NCI-H2196 (cell line): ENCODE data around the gene C9orf50.
"Not testable (repeated sequence)": the region's sequence is repeated elsewhere in the genome, so short reads cannot be mapped to it uniquely, and the experiment has no call there.

ENCODE experiments used
- DNase-seq: peaks from one replicate; lab custom pipeline; 2025; ENCODE audit not compliant: unreplicated experiment; lab: John Stamatoyannopoulos, UW

Gene C9orf50

DNA sequence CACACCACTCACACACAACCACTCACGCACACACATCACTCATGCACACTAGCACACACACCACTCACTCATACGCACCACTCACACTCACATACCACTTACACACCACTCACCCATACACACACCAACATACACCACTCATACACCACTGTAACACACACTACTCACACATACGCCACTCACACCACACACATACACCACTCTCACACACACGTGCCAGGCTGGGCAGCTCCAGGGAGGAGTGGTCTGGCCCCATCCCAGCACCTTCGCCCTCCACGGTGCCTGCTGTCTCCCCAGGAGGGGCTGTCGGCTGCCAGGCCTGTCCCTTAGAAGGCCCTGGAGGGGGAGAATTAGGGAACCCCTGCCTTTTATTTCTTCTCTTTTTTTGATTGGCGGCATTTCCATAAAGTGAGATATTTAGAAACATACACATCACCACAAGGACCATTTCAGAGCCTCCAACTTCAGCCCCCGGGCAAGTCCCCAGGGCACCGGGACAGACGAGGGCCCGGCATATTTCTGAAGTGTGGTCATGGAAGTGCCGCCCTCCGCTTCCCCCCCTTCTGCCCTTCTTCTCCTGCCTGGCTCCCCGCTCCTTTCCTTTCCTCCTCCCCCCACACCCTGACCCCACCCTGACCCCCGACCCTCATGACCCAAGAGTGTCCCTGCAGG, 27.3 kb upstream of the C9orf50 start:
- DNase-seq, result no peak

DNA sequence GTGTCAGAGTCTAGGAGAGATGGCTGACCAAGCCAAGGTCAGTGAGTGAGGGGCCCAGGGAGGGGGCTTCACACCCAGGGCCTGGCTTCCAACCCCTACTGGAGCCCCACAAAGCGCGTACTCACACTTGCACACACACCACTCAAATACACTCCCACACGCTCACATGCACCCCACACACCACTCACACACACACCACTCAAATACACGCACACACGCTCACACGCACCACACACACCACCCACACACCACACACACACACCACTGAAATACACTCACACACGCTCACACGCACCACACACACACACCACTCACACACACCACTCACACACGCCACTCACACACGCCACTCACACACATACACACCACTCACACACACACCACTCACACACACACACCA, 26.7 kb upstream of the C9orf50 start:
- DNase-seq, result no peak

- DNase-seq, result no peak
These were observed 25.8 kb upstream of the C9orf50 start for GRCh38 chr9:129646654-129647053.

- no peak for DNase-seq
These were observed 25.4 kb upstream of the C9orf50 start for GRCh38 chr9:129646252-129646651.

GRCh38 chr9:129644902-129645301, 24.0 kb upstream of the C9orf50 start:
- DNase-seq, result no peak

GRCh38 chr9:129644365-129644764, 23.5 kb upstream of the C9orf50 start:
- DNase-seq, result no peak

GRCh38 chr9:129643706-129644105, 22.8 kb upstream of the C9orf50 start:
- DNase-seq, result no peak

- peak; percentile 96 for DNase-seq
These were observed 21.1 kb upstream of the C9orf50 start, which contains the start of gene ASB6 for GRCh38 chr9:129641750-129642585. Gene ASB6 (minus strand): TSS chr9:129642151. CDS start chr9:129641999, 152 bp downstream.

DNA sequence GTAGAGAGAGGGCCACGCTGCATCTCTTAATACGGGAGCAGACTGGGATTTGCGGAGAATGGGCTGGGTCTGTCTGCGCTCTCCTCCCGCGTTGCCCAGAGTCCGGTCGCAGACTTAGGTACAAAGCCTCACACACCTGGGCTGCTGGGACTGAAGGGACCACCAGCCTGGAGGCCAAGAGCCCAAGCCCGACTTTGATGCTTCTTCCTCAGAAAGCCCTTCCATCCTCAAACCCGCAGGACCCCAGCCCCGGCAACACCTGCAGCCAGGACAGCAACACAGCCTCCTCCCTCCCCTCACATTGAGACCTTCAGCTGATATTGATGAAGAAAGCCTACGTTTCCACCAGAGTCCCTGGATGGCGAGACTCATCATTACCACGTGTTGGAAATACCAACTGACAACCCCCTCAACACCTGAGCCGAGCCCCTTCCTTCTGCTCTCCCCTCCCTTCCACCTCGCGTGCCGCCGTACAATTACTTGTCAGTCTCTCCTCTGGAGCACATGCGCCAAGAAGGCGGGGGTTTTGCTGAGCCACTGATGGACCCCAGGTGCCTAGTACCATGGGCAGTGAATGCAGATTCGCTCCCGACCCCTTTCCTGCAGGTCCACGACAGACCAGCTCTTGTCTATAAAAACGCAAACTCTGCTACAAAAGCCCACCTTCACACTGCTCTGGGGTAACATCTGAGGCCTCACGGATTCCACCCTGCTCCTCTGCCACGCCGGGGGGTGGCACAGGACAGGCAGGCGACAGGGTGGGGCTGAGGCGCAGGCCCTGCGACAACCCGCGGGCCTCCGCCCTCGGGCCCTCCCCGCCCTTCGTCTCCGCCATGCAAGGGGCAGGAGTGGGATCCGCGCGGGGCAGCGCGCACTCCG, 20.2 kb upstream of the C9orf50 start:
- no peak for DNase-seq

- peak; percentile 10 for DNase-seq
These were observed 19.4 kb upstream of the C9orf50 start for GRCh38 chr9:129640086-129640870.

GRCh38 chr9:129639756-129640085, 18.8 kb upstream of the C9orf50 start:
- DNase-seq, result no peak

- DNase-seq, result no peak
These were observed 18.2 kb upstream of the C9orf50 start for GRCh38 chr9:129639034-129639630.

GRCh38 chr9:129637673-129638439, 17.0 kb upstream of the C9orf50 start:
- no peak for DNase-seq

- DNase-seq, result no peak
These were observed 16.2 kb upstream of the C9orf50 start for GRCh38 chr9:129637102-129637501.

GRCh38 chr9:129636343-129636742, 15.4 kb upstream of the C9orf50 start:
- DNase-seq, result not testable (repeated sequence)

DNA sequence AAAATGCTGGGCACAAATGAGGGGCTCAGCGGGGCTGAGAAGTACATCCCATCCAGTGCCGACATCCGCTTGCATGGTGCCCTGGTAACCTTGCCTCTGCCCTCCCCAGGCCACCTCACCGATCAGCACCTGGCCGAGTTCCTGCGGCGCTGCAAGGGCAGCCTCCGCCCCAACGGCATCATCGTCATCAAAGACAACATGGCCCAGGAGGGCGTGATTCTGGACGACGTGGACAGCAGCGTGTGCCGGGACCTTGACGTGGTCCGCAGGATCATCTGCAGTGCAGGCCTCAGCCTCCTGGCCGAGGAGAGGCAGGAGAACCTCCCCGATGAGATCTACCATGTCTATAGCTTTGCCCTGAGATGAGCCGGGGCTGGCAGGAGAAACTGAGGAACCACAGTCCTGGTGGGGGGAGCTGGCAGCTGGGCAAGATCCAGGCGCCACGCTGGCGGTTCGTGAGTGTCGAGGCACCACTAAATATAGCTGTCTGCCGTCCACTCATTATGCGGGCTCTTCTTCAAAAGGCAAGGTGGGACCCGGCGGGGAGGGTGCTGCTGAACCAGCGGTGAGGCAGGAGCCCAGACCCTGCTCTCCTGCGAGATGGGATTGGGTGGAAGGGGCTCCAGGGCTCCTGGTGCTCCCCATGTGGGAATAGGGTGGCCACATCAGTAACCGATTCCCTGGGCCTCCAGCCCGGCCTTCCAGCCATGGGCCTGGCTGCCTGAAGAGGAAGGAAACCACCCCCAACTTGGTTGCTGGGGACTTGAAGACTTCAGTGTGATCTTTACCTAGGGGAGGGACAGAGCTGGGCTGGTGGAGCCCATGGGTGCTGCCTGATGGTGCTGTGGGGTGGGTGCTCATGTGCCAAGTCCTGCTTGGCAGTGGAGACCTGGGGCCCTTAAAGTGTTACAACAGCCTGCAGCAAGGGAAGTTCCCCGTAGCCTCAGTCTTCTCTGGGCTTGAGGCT, 14.5 kb upstream of the C9orf50 start:
- no peak for DNase-seq

DNA sequence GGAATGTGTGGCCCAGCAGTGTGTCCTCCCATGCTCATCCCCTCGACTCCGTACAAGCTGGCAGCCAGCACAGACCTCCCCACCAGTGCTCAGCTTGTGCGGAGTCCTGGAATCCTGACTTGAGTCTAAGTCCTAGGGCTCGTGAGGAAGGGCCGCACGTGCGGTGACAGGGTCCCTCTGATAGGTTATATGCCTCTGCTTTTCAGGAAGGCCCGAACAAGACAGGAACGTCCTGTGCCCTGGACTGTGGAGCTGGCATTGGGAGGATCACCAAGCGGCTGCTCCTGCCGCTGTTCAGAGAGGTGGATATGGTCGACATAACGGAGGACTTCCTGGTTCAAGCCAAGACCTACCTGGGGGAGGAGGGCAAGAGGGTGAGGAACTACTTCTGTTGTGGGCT, 12.9 kb upstream of the C9orf50 start:
- DNase-seq, result no peak

DNA sequence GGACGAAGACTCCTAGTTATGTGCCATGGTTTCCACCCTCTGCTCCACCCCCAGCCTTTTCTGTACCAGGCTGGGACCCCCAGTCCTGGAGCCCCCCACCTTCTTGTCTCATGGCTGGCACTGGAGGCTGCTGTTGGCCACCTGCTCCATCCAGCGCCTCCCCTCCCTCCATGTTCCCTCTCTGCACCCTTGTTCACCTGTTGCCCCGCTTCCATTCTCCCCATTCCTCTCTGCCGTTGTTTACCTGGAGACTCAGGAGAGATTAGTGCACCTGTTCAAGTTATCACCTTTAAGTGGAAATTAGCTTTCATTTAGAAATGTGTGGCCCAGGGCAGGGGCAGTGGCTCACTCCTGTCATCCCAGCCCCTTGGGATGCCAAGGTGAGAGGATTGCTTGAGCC, 12.3 kb upstream of the C9orf50 start:
- DNase-seq, result no peak
